Mesendoderm (in vitro differentiated cells): ENCODE measurements around the gene SGSM1. TPM values are rescaled to one million over a fixed set of nuclear protein-coding genes. Genes with fewer than 3 reads are reported as not detected.

Experiments
- DNase-seq: peaks from one replicate; pipeline ENCODE4 v3.0.0; 2013
- H2AK5ac ChIP-seq: 2 replicates; pipeline ENCODE4 v1.6.1; 2013; ENCODE audit warnings: low read length, inconsistent platforms
- H2BK120ac ChIP-seq: 2 replicates; pipeline ENCODE4 v1.6.1; 2013; ENCODE audit warnings: low read depth, mild to moderate bottlenecking, low read length, moderate library complexity, mixed read lengths
- H2BK15ac ChIP-seq: replicated peaks from 2 replicates; pipeline ENCODE4 v1.6.1; 2013; ENCODE audit warnings: low read depth, mild to moderate bottlenecking, moderate library complexity
- H2BK5ac ChIP-seq: 2 replicates; pipeline ENCODE4 v1.6.1; 2013; ENCODE audit warnings: low read length, inconsistent platforms
- H3K18ac ChIP-seq: 2 replicates; pipeline ENCODE4 v1.6.1; 2013; ENCODE audit warnings: mild to moderate bottlenecking, low read length, mixed read lengths
- H3K23ac ChIP-seq: one replicate; pipeline ENCODE4 v1.6.1; 2013; ENCODE audit warnings: low read length
- H3K27ac ChIP-seq: 2 replicates; pipeline ENCODE4 v1.5.1; 2013; ENCODE audit warnings: low read depth, mild to moderate bottlenecking, inconsistent platforms, low read length, moderate library complexity
- H3K27me3 ChIP-seq: 2 replicates; pipeline ENCODE4 v1.6.1; 2013; ENCODE audit warnings: low read length, control low read depth, mild to moderate bottlenecking, inconsistent platforms; ENCODE audit not compliant: insufficient read depth, poor library complexity
- H3K36me3 ChIP-seq: 2 replicates; pipeline ENCODE4 v1.6.1; 2013; ENCODE audit warnings: low read length, inconsistent platforms; ENCODE audit not compliant: control insufficient read depth, insufficient read depth
- H3K4ac ChIP-seq: one replicate; pipeline ENCODE4 v1.6.1; 2013; ENCODE audit warnings: low read depth, mild to moderate bottlenecking, low read length, moderate library complexity
- H3K4me1 ChIP-seq: 2 replicates; pipeline ENCODE4 v1.6.1; 2013; ENCODE audit warnings: low read depth, low read length, inconsistent platforms; ENCODE audit not compliant: control insufficient read depth
- H3K4me2 ChIP-seq: 2 replicates; pipeline ENCODE4 v1.6.1; 2013; ENCODE audit warnings: low read length
- H3K4me3 ChIP-seq: 2 replicates; pipeline ENCODE4 v1.5.1; 2013; ENCODE audit warnings: mild to moderate bottlenecking, low read length
- H3K56ac ChIP-seq: one replicate; pipeline ENCODE4 v1.6.1; 2013; ENCODE audit warnings: low read length
- H3K79me1 ChIP-seq: 2 replicates; pipeline ENCODE4 v1.6.1; 2013; ENCODE audit warnings: low read length, inconsistent platforms
- H3K79me2 ChIP-seq: 2 replicates; pipeline ENCODE4 v1.6.1; 2013; ENCODE audit warnings: mild to moderate bottlenecking, low read length; ENCODE audit not compliant: control insufficient read depth, insufficient read depth
- H3K9ac ChIP-seq: 2 replicates; pipeline ENCODE4 v1.6.1; 2013; ENCODE audit warnings: low read length, inconsistent platforms
- H4K5ac ChIP-seq: one replicate; pipeline ENCODE4 v1.6.1; 2013; ENCODE audit warnings: low read length
- H4K8ac ChIP-seq: one replicate; pipeline ENCODE4 v1.6.1; 2013; ENCODE audit warnings: low read depth, mild to moderate bottlenecking, control low read depth, low read length, moderate library complexity
- WGBS: extraction: QIAGEN DNeasy Blood & Tissue Kit; methylation state at CpG from one replicate; pipeline ENCODE4 v1.1.7; 2013; ENCODE audit warnings: low lambda C conversion rate, missing lambda C conversion rate; ENCODE audit not compliant: insufficient coverage; ENCODE audit errors: extremely low coverage; 5-methylcytosine and 5-hydroxymethylcytosine counted together
- small RNA-seq: library from polyadenylated mRNA; stranded (forward); fragments of <200 nt; extraction: miRNeasy Mini kit (QIAGEN cat#:217004); gene quantifications from one replicate; pipeline ENCODE3, GENCODE V24; 2013; ENCODE audit not compliant: insufficient read depth

Gene SGSM1

GRCh38 chr22:24976442-24977218 is 170.6 kb downstream of the SGSM1 start:
- Histone ChIP-seq H3K79me2 (peaks cover 2% of the 10 kb centered on the region), H2AK5ac (no peak overlapping the region), H3K9ac (no peak overlapping the region), H2BK15ac (no peak overlapping the region), H3K36me3 (no peaks in the 10 kb centered on the region), H3K23ac (no peak overlapping the region), H4K5ac (no peak overlapping the region), H2BK5ac (no peak overlapping the region), H3K4me3 (no peak overlapping the region), H2BK120ac (no peak overlapping the region), H3K27me3 (no peaks in the 10 kb centered on the region), H3K56ac (peak overlapping the region; percentile 73), H3K4me1 (peaks cover 9% of the 10 kb centered on the region), H3K4me2 (no peak overlapping the region), H3K18ac (peak overlapping the region; percentile 79), H4K8ac (no peak overlapping the region), H3K4ac (peak overlapping the region; percentile 90), H3K79me1 (peaks cover 15% of the 10 kb centered on the region), H3K27ac (no peak overlapping the region)
- no CpG with 5 or more reads among the region's 18 CpGs for WGBS
- no peak for DNase-seq

Small RNAs within 50 kb of the gene (small RNA-seq; reads per million reads assigned to genes)
- gene RF00275: not detected
